Heart left ventricle (tissue), 16 donors: ENCODE results near the gene NLRP14. TPM values are rescaled to one million over a fixed set of nuclear protein-coding genes. Genes with fewer than 3 reads are reported as not detected.

Experiments used
- ATAC-seq, 4 donors: fragments of 200-7000 bp; cut with Tn5 transposase; one replicate each; pipeline ENCODE4 v1.9.1; 2020 to 2022; ENCODE audit warnings: moderate library complexity in 4 of 4, mild to moderate bottlenecking in 3 of 4, moderate number of reproducible peaks in 1 of 4
- DNase-seq, 5 donors: peaks; one replicate each; pipeline ENCODE4 v3.0.0-alpha.2; 2020
- H3K27ac ChIP-seq, 12 donors: fragments of 200-600 bp; sonication (generic) in 4 of 12; one replicate each; pipeline versions ENCODE4 v1.5.0 to v1.8.0; 2016 to 2022; ENCODE audit warnings: mild to moderate bottlenecking in 2 of 12
- H3K27me3 ChIP-seq, 9 donors: fragments of 200-600 bp; sonication (generic) in 2 of 9; one replicate each; pipeline versions ENCODE4 v1.5.1 to v1.8.0; 2016 to 2022; ENCODE audit warnings: mild to moderate bottlenecking in 3 of 9
- H3K36me3 ChIP-seq, 9 donors: fragments of 200-600 bp; sonication (generic) in 2 of 9; one replicate each; pipeline versions ENCODE4 v1.5.0 to v1.8.0; 2018 to 2022; ENCODE audit warnings: mild to moderate bottlenecking in 2 of 9
- H3K4me1 ChIP-seq, 12 donors: fragments of 200-600 bp; sonication (generic) in 4 of 12; one replicate each; pipeline versions ENCODE4 v1.5.0 to v1.8.0; 2016 to 2022; ENCODE audit warnings: mild to moderate bottlenecking in 3 of 12
- H3K4me3 ChIP-seq, 12 donors: fragments of 200-600 bp; sonication (generic) in 4 of 12; one replicate each; pipeline versions ENCODE4 v1.5.0 to v1.8.0; 2017 to 2022; ENCODE audit warnings: mild to moderate bottlenecking in 9 of 12, moderate library complexity in 4 of 12
- H3K9me3 ChIP-seq, 12 donors: fragments of 200-600 bp; sonication (generic) in 4 of 12; one replicate each; pipeline versions ENCODE4 v1.5.0 to v1.8.0; 2016 to 2022; ENCODE audit warnings: mild to moderate bottlenecking in 1 of 12
- POLR2A ChIP-seq, 2 donors: fragments of 450-650 bp; IDR thresholded peaks; one replicate each; pipeline ENCODE4 v1.6.1; 2017; ENCODE audit warnings: antibody characterized with exemption in 2 of 2, mild to moderate bottlenecking in 2 of 2, moderate library complexity in 2 of 2
- WGBS, 4 donors: extraction: QIAGEN DNeasy Blood & Tissue Kit in 2 of 4; methylation state at CpG; one replicate each; pipeline versions ENCODE4 v1.1.5 to v1.1.7; 2013 to 2018; 5-methylcytosine and 5-hydroxymethylcytosine counted together
- intact Hi-C, 10 donors: fragments of 100-400 bp; cut with DNase I; formaldehyde crosslinking; loops; one replicate each; pipeline versions ENCODE4 v1.11.1 to v1.14.2; 2022
- long read RNA-seq, 3 donors: library from polyadenylated mRNA; unstranded; transcript quantifications; one replicate each; pipeline ENCODE4 v2.0.0, GENCODE V29; 2020 to 2021
- polyA plus RNA-seq, 2 donors: library from polyadenylated mRNA; stranded (reverse); fragments of 200-250 nt; gene quantifications; one replicate each; pipeline ENCODE4 v1.2.3, GENCODE V29; 2013
- total RNA-seq, 9 donors: library from RNA; depleted of rRNA in 2 of 9; stranded (reverse); fragments of >200 nt in 2 of 9; fragmentation: NEBNext Ultra II Directional in 3 of 9; extraction: Animal tissue kit (Norgen Biotek cat#: 25700) in 3 of 9; gene quantifications; one replicate each; pipeline versions ENCODE4 v1.1.0 to v1.2.4, GENCODE V29; 2016 to 2023
- TF ChIP-seq, protein P1 (sequence below), 12 donors: fragments of 200-600 bp; sonication (generic) in 4 of 12; IDR thresholded peaks; one replicate each; pipeline versions ENCODE4 v1.5.0 to v1.8.0; 2018 to 2022; ENCODE audit warnings: antibody characterized with exemption in 12 of 12, mild to moderate bottlenecking in 5 of 12
- donor health status: ischemic (EF 13 %, LVEDD 7.1; RV severe dilation, severe dysfunction).
- donor health status: healthy with polysubstance abuse.
- donor health status: DM: no; HTN: yes; CAD: no.
- donor health status: DM: no; HTN: no; CAD: no.
- donor health status: ischemic (EF 25% LVEDD 6.9; RV normal size, moderate dysfunction).
- donor health status: ischemic (EF 25% LVEDD 5.7; RV mildly dilated, moderate dysfunction).
- donor health status: healthy.
- donor health status: DM: yes; HTN: yes; CAD: no.
- donor health status: ischemic (EF 35%, LVEDD 5.7; RV mildly dilated, moderate dysfunction).
- donor health status: nonischemic (EF 11% LVEDD 7.7; RV severe dilation, severe dysfunction).
- donor health status: DM: yes; HTN: yes; CAD: no.
- donor health status: PGD.
- donor health status: ischemic (EF 29% LVEDD 5.4; RV normal size, mild dysfunction).
- donor health status: nonischemic (EF 23%, LVEDD 6.1; RV moderate dilation, normal function).

Gene NLRP14, protein sequence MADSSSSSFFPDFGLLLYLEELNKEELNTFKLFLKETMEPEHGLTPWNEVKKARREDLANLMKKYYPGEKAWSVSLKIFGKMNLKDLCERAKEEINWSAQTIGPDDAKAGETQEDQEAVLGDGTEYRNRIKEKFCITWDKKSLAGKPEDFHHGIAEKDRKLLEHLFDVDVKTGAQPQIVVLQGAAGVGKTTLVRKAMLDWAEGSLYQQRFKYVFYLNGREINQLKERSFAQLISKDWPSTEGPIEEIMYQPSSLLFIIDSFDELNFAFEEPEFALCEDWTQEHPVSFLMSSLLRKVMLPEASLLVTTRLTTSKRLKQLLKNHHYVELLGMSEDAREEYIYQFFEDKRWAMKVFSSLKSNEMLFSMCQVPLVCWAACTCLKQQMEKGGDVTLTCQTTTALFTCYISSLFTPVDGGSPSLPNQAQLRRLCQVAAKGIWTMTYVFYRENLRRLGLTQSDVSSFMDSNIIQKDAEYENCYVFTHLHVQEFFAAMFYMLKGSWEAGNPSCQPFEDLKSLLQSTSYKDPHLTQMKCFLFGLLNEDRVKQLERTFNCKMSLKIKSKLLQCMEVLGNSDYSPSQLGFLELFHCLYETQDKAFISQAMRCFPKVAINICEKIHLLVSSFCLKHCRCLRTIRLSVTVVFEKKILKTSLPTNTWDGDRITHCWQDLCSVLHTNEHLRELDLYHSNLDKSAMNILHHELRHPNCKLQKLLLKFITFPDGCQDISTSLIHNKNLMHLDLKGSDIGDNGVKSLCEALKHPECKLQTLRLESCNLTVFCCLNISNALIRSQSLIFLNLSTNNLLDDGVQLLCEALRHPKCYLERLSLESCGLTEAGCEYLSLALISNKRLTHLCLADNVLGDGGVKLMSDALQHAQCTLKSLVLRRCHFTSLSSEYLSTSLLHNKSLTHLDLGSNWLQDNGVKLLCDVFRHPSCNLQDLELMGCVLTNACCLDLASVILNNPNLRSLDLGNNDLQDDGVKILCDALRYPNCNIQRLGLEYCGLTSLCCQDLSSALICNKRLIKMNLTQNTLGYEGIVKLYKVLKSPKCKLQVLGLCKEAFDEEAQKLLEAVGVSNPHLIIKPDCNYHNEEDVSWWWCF
- total RNA-seq (not detected), polyA plus RNA-seq (not detected)
- long read RNA-seq, donor 1 = 0 reads
- long read RNA-seq, donor 2 = 0 reads
- long read RNA-seq, donor 3 = 0 reads

DNA sequence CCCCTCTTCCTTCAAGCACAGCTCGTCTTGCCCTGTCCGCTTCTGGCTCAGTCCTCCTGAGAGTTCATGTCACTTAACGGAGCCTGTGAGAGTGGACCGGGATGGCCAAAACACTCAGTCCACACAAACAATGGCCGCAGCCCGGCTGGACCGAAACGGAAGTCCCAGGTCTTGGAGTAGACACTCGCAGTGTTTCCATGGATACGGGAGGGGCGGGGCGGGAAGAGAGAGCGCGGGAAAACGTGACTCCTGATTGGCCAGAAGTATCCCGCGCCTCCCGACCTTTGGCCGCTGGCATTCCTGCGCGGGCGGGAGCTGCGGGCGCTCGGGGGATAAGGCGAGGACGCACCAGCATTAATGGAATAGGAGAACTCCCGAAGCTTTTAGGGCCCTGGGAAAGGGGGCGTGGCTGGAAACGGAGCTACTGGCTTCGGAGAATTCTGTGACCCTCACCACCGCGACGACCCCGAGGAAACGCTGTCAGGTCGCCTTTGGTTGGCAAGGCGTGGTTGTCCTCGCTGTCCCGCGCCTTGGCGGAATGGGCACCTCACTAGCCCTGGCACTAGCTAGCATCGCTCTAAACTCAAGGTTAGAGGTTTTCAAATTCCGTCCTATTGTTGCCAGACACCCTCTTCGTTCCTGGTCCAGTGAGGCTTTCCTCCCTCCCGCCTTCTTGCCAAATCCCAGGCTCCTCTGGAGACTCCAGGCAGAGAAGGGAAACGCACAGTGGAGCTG is at the start of gene NLRP14, which contains the start of gene ZNF214:
NLRP14 (plus strand) TSS at position 297 of the 735 bp plus-strand sequence. CDS start 18,108 bp downstream, outside the sequence.
ZNF214 (minus strand) TSS at position 164 of the 735 bp plus-strand sequence. CDS start 17,511 bp downstream, outside the sequence.
- DNase-seq (peak; percentile 90 to 93 (median 92)), ATAC-seq (peak; percentile 96 to 100 (median 100))
- TF ChIP-seq, protein P1, sequence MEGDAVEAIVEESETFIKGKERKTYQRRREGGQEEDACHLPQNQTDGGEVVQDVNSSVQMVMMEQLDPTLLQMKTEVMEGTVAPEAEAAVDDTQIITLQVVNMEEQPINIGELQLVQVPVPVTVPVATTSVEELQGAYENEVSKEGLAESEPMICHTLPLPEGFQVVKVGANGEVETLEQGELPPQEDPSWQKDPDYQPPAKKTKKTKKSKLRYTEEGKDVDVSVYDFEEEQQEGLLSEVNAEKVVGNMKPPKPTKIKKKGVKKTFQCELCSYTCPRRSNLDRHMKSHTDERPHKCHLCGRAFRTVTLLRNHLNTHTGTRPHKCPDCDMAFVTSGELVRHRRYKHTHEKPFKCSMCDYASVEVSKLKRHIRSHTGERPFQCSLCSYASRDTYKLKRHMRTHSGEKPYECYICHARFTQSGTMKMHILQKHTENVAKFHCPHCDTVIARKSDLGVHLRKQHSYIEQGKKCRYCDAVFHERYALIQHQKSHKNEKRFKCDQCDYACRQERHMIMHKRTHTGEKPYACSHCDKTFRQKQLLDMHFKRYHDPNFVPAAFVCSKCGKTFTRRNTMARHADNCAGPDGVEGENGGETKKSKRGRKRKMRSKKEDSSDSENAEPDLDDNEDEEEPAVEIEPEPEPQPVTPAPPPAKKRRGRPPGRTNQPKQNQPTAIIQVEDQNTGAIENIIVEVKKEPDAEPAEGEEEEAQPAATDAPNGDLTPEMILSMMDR (IDR thresholded peaks at IDR 0.05) = no peak
- no peak for TF ChIP-seq POLR2A (IDR thresholded peaks at IDR 0.05)
- whole genome bisulfite sequencing, 4 donors = 1 to 5% (median 2%) methylated on average over 24 to 47 of the region's 47 CpGs
- Histone ChIP-seq H3K27ac (peak within 1 kb of the TSS in 9 of 12 donors; percentile 30 to 84 (median 59)), H3K4me1 (peaks cover 0 to 19% (median 8%) of the 10 kb centered on the region in 12 donors), H3K9me3 (no peaks in the 10 kb centered on the region), H3K36me3 (no peaks in the 10 kb centered on the region), H3K4me3 (peak within 1 kb of the TSS; percentile 35 to 81 (median 64)), H3K27me3 (peaks cover 0 to 6% (median 0%) of the 10 kb centered on the region in 9 donors)
- intact Hi-C loops = no loop called here

DNA sequence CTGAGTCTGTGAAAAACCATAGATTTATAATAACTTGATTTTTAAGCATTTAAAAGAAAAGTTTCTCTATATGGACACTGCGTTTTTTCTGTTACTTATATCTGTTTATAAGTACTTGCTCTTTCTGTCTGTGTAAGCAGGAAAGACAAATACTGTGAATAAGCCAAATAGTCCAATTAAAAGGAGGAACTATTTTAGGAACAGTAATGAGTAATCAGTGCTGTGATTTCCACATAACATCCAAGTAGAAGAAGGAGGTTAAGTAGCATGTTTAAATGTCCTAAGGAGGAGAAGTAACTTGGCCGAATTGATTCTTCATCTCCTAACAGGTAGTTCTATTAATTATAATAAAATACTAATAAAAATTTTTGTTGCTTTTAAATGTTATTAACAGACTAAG is 40.9 kb upstream of the NLRP14 start:
- H3K9me3 ChIP-seq = no peaks in the 10 kb centered on the region
- ATAC-seq (no peak), DNase-seq (no peak)
- H3K4me3 ChIP-seq = no peak overlapping the region
- H3K36me3 ChIP-seq = no peaks in the 10 kb centered on the region
- no peaks in the 10 kb centered on the region for H3K4me1 ChIP-seq
- intact Hi-C loops = no loop called here
- 70 to 82% (median 72%) methylated on average over 2 of the region's 2 CpGs for WGBS, 4 donors
- TF ChIP-seq, protein P1 (IDR thresholded peaks at IDR 0.05) = no peak
- no peak for TF ChIP-seq POLR2A (IDR thresholded peaks at IDR 0.05)
- no peaks in the 10 kb centered on the region for H3K27me3 ChIP-seq
- H3K27ac ChIP-seq = no peak overlapping the region

DNA sequence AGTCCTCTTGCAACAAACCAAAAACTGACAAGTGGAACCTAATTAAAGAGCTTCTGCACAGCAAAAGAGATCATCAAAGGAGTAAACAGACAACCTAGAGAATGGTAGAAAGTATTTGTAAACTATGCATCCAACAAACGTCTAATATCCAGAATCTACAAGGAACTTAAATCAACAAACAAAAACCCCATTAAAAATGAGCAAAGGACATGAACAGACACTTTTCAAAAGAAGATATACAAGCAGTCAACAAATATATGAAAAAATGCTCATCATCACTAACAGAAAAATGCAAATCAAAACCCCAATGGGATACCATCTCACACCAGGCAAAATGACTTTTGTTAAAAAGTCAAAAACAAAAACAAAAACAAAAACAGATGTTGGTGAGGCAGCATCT is 33.8 kb upstream of the NLRP14 start:
- H3K27ac ChIP-seq = no peak overlapping the region
- no peak for ATAC-seq
- no peaks in the 10 kb centered on the region for H3K36me3 ChIP-seq
- DNase-seq = no peak
- peaks cover 0 to 6% (median 0%) of the 10 kb centered on the region in 12 donors for H3K9me3 ChIP-seq
- intact Hi-C loops = no loop called here
- no peak for TF ChIP-seq POLR2A (IDR thresholded peaks at IDR 0.05)
- TF ChIP-seq, protein P1 (IDR thresholded peaks at IDR 0.05) = no peak
- no peaks in the 10 kb centered on the region for H3K27me3 ChIP-seq
- WGBS, 4 donors = 64 to 75% (median 70%) methylated on average over 1 of the region's 1 CpG
- no peak overlapping the region for H3K4me3 ChIP-seq
- no peaks in the 10 kb centered on the region for H3K4me1 ChIP-seq
